HG03139 (cell line): Measurements from ENCODE around the gene SCO1.

Source experiments
- ATAC-seq: cut with Tn5 transposase; IDR thresholded peaks from one replicate; pipeline ENCODE4 v1.9.1; 2021; ENCODE audit not compliant: unreplicated experiment

Gene SCO1

GRCh38 chr17:10657148-10657547 is 40.2 kb downstream of the SCO1 start, which contains the start of gene MYH3:
MYH3 (minus strand) TSS chr17:10657309; CDS start chr17:10655064, 2,245 bp downstream.
- ATAC-seq = no peak

- no peak for ATAC-seq
Observed at GRCh38 chr17:10653987-10654386, 43.3 kb downstream of the SCO1 start.

- ATAC-seq = no peak
Observed at GRCh38 chr17:10652984-10653659, 44.2 kb downstream of the SCO1 start.

DNA sequence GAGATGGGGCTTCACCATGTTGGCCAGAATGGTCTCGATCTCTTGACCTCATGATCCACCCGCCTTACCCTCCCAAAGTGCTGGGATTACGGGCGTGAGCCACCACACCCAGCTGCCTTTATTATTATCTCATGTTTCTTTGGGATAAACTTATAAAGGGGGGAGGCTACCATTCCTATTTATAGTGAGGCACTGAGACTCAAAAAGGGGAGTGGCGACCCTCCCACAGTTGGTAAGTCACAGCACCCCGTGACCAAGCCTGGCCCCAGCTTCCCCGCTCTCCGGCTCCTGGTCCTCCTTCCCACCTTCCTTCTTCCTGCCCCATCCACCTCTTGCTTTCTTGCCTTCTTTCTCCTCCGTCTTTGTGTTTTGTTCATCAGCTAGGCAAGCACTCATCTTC is 45.4 kb downstream of the SCO1 start:
- ATAC-seq = no peak

GRCh38 chr17:10649602-10650001 is 47.7 kb downstream of the SCO1 start:
- ATAC-seq = no peak

DNA sequence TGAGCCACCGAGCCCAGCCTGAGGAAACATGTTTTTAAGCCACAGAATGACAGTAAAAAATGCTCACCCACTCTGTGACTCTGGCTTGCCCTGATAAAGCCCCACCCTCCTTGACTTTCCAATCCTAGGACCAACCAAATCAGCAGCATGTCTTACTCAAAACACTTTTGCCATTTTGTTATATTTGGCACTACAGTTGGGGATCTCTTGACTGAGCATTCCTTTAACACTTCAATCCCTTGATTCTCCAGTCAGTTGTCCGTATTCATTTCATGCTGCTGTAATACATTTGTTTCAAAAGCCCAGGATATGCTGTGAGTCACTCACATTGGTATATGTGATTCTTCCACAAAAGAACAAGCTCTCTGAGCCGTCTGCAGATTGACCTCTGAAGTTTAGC is 48.4 kb downstream of the SCO1 start:
- no peak for ATAC-seq

DNA sequence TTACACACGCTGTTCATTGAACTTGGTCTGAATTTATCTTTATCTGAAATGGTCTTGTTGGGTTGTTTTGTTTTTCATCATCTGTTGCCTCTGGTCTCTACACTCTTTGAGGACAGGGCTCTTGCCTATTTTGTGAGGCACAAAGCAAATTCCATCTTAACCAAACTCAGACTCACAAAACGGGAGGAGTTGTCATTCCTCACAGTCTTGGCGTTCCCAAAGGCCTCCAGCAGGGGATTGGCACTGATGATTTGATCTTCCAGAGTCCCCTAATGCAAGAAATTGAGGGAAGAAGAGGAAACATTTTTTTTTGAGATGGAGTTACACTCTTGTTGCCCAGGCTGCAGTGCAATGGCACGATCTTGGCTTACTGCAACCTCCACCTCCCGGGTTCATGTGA is 49.0 kb downstream of the SCO1 start:
- ATAC-seq = no peak

- ATAC-seq = peak; percentile 63
Observed at GRCh38 chr17:10646392-10646990, 50.8 kb downstream of the SCO1 start.

DNA sequence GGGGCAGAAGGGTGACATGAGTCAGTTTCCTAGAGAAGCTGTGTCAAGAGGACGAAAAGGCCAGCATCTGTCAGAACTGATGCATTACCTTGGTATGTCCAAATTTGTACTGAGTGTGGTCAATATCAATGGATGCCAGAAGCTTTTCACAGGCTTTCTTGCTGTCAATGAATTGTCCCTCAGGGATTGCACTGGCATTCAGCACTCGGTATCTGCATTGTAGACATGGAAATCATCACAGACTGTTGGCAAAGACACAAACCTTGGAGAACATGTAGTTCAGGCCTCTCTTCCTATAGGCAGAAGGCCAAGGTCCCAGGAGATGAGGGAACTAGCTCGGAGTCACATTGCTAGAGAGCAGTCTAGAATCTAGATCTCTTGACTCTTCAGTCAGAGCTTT is 56.9 kb downstream of the SCO1 start:
- no peak for ATAC-seq

DNA sequence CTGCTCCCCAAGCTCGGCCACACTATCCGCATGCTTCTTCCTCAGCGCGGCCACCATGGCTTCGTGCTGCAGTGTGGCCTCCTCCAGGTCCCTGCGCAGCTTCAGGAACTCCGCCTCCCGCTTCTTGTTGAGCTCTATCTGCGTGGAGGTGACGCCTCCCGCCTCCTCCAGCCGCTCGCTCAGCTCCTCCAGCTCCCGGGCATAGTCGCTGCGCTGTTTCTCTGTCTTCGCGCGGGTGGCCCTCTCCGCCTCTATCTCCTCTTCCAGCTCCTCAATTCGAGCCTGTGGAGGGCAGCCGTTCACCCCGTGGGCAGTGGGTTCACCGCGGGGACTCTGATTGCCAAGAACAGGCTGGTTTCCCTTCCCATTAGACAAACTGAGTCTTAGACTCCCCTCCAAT is 59.2 kb downstream of the SCO1 start:
- no peak for ATAC-seq

- ATAC-seq = no peak
Observed at GRCh38 chr17:10635290-10635689, 62.0 kb downstream of the SCO1 start.

- peak; percentile 96 for ATAC-seq
Observed at GRCh38 chr17:10633738-10634379, 63.5 kb downstream of the SCO1 start.

GRCh38 chr17:10631701-10632100 is 65.6 kb downstream of the SCO1 start:
- no peak for ATAC-seq

DNA sequence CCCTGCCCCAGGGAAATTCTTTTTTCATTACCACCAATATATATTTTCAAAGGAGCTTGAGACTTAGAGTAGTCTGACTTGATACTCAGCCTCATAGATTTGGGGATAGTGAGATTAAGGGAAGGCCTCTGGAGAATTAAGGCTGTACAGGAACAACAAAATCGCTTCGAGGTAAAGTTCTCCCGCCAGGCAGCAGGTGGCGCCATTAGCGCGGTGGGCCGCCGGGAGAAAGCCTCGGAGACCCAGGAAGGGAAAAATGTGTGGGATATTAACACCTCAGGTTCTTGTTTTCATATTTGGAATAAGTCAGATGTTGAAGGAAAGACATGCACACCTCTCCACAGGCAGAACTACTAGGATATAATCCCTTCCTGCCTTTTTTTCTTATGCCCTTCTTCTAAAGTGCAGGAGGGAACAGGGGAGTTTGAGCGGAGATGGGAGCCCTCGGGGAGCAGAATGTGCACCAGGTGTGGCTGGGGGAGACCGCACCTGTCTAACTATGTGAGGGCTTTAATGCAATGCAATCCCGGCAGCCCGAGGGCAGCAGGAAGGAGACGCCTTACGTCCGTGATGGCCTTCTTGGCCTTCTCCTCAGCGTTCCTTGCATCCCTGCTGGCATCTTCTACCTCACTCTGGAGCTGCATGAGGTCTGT is 66.2 kb downstream of the SCO1 start:
- no peak for ATAC-seq

DNA sequence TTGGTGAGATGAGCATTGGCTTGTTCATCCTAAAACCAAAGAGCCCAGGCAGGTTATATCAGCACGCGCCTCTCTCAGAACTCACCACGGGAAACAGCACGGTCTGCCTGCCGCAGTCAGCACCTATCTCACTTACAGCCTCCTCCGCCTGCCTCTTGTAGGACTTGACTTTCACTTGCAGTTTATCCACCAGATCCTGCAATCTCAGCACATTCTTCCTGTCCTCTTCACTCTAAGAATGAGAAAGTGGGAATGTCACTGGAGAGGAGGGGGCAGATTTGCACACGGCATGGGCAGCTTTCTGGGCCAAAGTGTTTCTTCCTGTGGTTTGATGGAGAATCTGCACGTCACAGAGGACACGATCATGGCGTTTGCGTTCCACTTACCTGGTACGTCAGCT is 67.6 kb downstream of the SCO1 start:
- ATAC-seq = no peak

DNA sequence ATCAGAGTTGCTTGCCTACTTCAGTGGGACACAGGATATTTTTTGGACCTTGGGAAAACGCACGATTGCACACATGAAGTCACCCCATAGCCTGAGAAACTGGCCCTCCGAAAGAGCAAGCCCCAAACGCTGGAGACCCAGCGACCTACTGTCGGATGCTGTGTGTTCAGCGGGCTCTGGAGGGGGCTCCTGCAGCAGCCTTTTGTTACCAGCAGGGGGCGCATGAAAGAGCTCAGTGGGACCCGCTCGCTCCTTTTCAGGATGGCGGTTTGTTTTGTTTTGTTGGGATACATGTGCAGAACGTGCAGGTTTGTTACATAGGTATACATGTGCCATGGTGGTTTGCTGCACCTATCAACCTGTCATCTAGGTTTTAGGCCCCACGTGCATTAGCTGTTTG is 68.6 kb downstream of the SCO1 start:
- no peak for ATAC-seq

DNA sequence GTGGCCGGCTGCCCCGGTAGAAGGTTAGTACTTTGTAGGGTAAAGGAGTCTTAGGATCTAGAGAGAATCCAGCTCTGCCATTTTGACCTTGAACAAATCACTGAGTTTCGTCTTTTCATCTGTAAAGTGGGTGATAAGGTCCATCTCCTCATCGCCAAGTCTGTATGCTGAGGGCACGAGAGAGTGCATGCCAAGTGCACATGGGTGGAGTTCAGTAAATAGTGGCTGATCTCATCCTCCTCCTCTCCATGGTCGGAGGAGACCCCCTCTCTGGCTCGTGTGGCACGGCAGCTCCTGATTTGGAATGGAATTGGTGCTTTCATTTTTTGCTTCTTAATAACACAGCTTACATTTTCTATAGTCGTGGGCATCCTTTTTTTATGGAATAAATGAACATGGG is 70.9 kb downstream of the SCO1 start:
- no peak for ATAC-seq

DNA sequence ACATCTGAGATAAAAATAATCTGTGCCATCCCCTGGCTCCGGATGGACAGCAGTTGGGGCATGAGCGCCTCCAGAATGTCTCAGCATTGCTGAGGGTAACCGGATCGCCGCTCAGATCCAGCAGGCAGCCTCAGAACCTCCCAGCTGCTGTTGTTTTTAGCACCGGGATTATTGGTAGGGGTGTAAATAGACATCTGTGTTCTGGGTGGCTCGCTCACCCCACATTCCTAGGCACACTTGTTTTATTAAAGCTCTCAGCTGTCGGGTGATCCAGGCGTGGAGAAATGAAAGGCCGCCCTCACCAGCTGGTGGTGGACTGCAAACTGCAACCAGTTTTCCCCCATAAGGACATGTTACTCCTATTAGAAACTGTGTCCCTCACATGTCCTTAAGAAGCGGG is 72.4 kb downstream of the SCO1 start:
- ATAC-seq = no peak

DNA sequence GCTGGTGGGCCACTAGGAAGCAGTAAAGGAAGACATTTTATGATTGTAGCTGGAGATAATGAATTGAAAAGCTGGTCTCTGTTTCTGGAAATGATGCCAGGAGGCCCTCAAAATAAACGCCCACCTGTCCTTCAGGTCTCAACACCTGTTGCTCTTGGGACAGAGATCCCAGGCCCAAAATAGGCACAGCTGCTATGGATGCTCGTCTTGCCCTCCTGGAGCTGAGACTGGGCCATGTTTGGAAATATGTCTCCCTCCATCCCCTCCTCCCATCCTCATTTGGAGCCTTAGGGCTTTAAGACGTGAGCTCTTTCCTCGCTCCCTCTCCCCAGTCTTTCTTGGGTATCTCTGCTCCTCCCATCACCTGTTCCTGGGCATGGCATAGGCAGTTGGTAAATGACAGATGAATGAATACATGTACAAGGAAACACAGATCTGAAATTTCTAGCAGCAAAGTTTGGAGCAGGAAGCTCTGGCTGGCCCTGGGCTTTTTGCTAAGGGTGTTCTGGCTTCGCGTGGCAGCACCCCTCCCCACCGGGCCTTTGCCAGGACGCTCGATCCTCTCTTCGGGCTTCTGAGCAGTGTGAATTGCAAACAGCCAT is 73.5 kb downstream of the SCO1 start:
- ATAC-seq = no peak

- no peak for ATAC-seq
Observed at GRCh38 chr17:10622617-10623485, 74.5 kb downstream of the SCO1 start.
